NCI-H2171 treated with DMSO at 0.1 percent for 48 hours (cell line): ENCODE data around the gene STIL.
"Not testable (repeated sequence)": the region's sequence is repeated elsewhere in the genome, so short reads cannot be mapped to it uniquely, and the experiment has no call there.

Experiments
- DNase-seq: peaks from one replicate; lab custom pipeline; 2025; lab: John Stamatoyannopoulos, UW

Gene STIL

GRCh38 chr1:47313915-47314664 is at the start of gene STIL:
STIL (minus strand) TSS chr1:47314147; CDS start chr1:47310319, 3,828 bp downstream.
- peak; percentile 99 for DNase-seq

- no peak for DNase-seq
Observed at GRCh38 chr1:47362828-47363227, 48.9 kb upstream of the STIL start.

DNA sequence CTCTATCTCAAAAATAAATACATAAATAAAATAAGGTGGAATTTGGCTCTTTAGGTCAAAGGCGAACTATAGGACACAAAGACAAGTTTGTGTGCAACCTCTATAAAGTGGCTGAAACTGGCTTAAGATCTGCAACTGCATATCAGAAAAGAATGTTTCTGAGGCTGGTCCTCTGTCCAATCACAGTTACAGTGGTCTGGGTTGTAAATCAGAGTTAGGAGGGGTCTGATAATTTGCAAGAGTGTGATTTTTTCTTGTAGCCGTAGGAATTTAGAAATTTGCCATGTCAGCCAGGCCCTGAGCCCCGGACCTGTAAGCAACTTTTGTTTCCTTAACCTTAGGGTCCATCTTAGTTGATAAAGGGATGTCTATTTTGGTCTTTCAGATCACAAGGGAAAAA is 47.4 kb upstream of the STIL start:
- DNase-seq: no peak

- DNase-seq: no peak
Observed at GRCh38 chr1:47351305-47351704, 37.4 kb upstream of the STIL start.

GRCh38 chr1:47348246-47348645 is 34.3 kb upstream of the STIL start:
- no peak for DNase-seq

DNA sequence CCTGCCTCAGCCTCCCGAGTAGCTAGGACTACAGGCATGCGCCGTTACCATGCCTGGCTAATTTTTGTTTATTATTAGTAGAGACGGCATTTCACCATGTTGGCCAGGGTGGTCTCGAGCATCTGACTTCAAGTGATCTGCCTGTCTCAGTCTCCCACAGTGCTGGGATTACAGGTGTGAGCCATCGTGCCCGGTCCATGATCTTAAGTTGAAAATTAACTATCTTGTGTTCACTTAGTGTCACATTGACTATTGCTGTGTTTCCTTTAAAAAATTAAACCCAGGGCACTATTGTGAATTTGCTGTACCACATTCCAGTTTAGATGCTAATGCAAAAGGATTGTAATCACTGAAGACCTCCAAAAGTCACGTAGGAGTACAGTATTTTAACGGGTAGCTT is 33.8 kb upstream of the STIL start:
- DNase-seq: no peak

- not testable (repeated sequence) for DNase-seq
Observed at GRCh38 chr1:47346979-47347378, 33.0 kb upstream of the STIL start.

GRCh38 chr1:47340227-47340626 is 26.3 kb upstream of the STIL start:
- DNase-seq: no peak

- peak; percentile 4 for DNase-seq
Observed at GRCh38 chr1:47338249-47339077, 24.5 kb upstream of the STIL start.

- no peak for DNase-seq
Observed at GRCh38 chr1:47337350-47337749, 23.4 kb upstream of the STIL start.

- DNase-seq: no peak
Observed at GRCh38 chr1:47334765-47335435, 21.0 kb upstream of the STIL start.

- peak; percentile 79 for DNase-seq
Observed at GRCh38 chr1:47333922-47334764, 20.2 kb upstream of the STIL start.

DNA sequence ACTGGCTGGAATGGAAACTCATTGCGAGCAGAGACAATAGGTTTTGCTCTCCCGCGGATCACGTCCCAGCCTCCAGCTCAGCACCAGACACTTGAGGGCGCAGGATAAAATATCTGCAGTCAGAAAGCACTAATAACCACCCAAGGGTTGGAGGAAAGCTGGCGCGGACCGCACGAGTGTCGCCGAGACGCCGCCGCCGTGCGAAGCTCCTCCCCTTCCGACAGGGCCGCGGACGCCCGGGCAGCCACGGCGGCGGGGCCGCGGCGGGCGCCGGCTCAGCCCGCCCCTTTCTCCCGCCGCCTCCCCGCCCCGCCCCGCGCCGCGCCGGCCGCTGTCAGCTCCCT is 19.6 kb upstream of the STIL start, which contains the start of gene CMPK1:
Gene CMPK1, plus strand, starts transcription at position 213 of the 344 bp plus-strand sequence. CDS start 156 bp downstream, outside the sequence.
- DNase-seq: peak; percentile 84

DNA sequence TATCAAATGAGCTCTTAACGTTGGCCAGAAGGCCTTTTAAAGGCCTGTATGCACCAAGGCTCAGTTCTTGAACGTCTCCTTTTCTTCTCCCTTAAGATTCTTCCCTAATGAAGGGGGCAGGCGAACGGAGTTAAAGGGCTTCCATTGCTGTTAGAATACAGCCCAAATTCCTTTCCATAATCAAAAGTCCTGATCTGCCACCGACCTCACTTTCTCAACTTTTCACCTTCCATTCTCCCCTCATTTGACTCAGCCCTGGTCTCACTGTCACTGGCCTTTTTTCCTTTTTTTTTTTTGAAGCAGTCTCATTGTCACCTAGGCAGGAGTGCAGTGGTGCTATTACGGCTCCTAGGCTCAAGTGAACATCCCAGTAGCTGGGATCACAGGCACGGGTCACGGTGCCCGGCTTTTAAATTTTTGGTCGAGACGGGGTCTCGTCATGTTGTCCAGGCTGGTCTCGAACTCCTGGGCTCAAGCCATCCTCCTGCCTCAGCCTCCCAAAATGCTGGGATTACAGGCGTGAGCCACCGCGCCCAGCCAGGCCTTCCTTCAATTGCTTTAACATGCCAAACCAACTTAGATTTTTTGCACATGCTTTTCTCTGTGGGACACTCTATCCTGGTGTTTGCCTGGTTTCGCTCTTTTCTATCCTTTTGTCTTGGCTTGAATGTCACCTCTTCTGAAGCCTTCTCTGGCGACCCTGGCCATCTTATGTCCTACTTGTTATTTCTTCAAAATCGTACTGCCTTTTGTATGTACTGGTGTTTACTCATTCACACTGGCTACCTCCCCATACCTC is 19.0 kb upstream of the STIL start:
- DNase-seq: no peak

DNA sequence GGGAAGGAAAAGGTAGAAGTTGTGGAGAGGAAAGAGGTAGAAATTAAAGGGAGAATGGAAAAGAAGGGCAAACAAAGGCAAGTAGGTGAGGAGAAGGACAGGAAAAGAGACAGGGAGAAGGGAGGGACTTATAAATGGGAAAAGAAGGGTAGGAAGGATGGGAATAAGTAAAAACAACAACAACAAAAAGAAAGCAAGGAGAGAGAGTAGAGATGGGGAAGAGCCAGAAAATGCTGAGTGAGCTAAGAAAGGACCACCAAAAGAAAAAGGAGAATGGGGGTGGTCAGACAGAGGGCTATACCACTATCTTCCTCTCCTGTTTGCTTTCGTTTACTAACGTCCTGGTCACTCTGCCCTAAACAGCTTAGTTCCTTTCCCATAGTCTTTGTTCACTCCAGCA is 17.9 kb upstream of the STIL start:
- DNase-seq: no peak

DNA sequence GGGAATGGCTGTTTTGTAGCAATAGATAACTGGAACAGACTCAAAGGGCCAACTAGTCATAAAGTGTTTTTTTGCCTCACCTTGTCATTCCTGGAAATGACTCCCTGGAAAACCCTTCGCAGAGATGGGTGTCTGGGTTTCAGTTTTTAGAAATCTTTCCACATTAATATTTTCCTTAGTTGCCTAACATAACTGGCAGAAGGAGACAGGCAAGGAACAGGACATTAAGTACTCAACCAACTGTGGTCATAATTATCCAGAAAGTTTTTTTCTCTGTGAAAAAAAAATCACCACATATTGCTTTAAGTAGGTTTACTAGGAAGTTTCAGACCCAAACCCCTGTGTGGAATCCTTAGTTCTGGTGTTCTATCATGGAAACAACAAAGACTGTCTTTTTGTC is 16.3 kb upstream of the STIL start:
- DNase-seq: no peak

DNA sequence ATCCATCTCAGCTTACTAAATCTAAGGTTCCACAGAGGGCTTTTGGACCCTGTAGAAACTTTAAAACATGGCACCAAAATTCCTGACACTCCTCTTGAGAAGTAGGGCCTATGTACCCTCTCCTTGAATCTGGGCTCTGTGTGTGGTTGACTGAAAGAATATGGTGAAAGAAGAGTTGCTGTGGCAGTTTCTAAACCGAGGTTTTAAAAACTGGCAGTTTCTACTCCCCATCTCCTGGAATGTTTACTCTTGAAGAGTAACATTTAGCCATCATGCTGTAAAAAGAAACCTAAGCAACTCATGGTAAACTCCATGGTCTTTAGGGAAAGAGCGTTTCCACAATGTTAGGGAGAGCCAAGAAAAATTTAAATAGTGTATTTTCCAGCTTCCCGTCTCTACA is 15.0 kb upstream of the STIL start:
- DNase-seq: no peak

DNA sequence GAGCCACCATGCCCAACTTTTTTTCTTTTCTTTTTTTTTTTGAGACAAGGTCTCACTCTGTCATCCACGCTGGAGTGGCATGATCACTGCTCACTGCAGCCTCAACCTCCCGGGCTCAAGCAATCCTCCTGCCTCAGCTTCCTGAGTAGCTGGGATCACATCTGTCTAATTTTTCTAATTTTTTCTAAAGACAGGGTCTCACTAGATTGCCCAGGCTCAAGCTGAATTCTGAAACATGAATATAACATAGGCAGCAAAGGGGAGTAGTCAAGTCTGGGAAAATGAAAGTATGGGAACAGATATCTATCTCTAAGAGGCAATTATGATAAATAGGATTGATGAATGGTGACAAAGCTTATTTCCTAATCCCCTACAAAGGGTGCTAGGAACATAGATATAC is 12.3 kb upstream of the STIL start:
- no peak for DNase-seq

GRCh38 chr1:47325528-47325927 is 11.6 kb upstream of the STIL start:
- DNase-seq: peak; percentile 6

- DNase-seq: peak; percentile 62
Observed at GRCh38 chr1:47324682-47325081, 10.7 kb upstream of the STIL start.

- no peak for DNase-seq
Observed at GRCh38 chr1:47323599-47324031, 9.7 kb upstream of the STIL start.
